Measurements from ENCODE around the gene SIGMAR1.

SIGMAR1 gene

GRCh38 chr9:34591248-34591916, 46.2 kb downstream of the SIGMAR1 start:
- H3K4me3 ChIP-seq (ENCODE audit: low read depth, low read length): no peak overlapping the region; the same call in 1 of the 2 replicates
- no peak for DNase-seq (ENCODE audit: low read depth, low spot score)
- POLR2A ChIA-PET: no interaction called here
- peak; percentile 99 for TF ChIP-seq CTCF (IDR thresholded peaks at IDR 0.05; ENCODE audit: insufficient read depth, low read length, missing control alignments)
- CTCF ChIA-PET: interaction anchor here (0.5 to 11.5 kb wide), 66 partner anchors 9 to 812 kb away, joined by 3 to 255 read pairs (median 6); partner anchors contain the start of genes CCL27, DCTN3, ENHO and RPP25L

DNA sequence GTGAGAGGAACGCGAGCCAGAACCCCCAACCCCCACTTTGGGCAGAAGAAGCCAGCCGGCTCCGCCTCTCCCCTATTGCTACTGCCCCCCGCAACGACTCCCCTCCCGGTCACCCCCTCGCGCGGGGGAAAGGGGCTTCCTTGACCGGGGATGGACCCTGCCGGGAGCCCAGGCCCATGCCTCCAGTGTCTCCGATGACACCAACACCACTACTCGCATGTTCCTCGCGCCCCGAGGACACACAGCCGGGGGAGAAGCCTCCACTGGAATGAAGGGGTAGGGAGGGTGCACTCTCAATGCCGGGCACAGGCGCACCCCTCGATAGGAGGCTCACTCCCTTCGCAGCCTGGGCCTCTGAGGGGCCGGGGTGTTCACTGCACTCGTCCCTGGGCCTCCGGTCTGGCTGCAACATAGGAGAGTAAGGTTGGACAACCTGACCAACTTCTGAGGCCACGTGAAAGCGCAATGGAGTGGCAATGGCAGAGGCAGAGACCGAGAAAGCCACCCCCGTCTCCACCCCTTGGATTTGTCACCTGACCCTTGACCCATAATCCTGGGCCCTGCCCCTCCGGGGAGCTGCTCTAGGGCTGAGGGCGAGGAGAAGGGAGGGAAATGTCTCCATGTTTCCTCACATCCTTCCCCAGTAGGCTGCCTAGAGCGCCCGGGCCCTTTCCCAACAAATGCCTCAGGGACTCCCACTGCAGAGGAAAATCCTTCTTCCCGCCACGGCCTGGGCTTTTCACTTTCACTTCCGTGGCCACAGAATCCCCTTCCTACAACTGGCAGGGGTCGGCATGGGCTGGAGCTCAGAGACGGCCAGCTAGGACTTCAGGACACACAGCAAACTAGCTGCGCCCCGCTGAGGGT, 47.0 kb downstream of the SIGMAR1 start:
- DNase-seq (ENCODE audit: low read depth, low spot score): no peak
- TF ChIP-seq CTCF (IDR thresholded peaks at IDR 0.05; ENCODE audit: insufficient read depth, low read length, missing control alignments): no peak
- POLR2A ChIA-PET: no interaction called here
- H3K4me3 ChIP-seq (ENCODE audit: low read depth, low read length): no peak overlapping the region; the same call in 1 of the 2 replicates
- CTCF ChIA-PET: interaction anchor here (0.8 to 11.5 kb wide), 38 partner anchors 10 to 257 kb away, joined by 3 to 255 read pairs (median 8); partner anchors contain the start of genes DCTN3, ENHO and SIGMAR1

DNA sequence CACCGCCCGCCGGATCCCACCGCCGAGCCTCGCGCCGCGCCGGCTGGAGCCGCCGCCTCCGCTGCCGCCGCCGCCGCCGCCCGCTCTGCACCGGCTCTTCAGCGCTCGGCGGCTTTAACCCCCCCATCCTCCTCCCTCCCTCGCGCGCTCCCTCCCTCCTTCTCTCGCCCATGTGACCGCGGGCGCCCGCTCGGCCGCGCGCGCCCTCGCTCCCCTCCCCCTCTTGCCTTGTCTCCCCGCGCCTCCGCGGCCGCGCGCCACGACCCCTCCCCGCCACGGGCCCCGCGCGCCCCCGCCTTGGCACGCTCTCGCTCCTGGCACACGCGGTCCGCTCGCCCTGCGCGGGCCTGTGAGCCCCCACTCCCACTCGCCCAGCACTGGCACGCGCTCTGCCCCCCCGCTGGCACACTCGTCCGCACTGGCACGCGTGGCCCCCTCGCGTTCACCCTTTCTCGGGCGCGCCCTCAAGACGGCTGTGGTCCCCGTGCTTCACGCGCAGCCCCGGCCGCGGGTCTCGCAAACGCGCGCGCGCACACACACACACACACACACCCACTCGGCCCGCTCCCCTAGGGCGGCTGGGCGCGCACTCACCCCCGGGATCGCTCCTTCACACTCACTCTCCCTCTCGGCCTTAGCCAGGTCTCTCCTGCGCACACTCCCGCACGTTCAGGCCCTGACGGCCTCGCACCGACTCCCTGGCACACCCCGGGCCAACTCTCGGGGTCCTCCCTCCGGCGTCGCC, 47.8 kb downstream of the SIGMAR1 start, which contains the start of gene CNTFR:
Gene CNTFR (minus strand): TSS at position 89 of the 745 bp plus-strand sequence. CDS start 20,743 bp downstream, outside the sequence.
- CTCF ChIA-PET: interaction anchor here (0.5 to 3.2 kb wide), 3 partner anchors 22 to 88 kb away, joined by 3 to 15 read pairs (median 3); no protein-coding TSS in a partner anchor
- POLR2A ChIA-PET: no interaction called here
- TF ChIP-seq CTCF (IDR thresholded peaks at IDR 0.05; ENCODE audit: insufficient read depth, low read length, missing control alignments): no peak
- no peak for DNase-seq (ENCODE audit: low read depth, low spot score)
- peak within 1 kb of the TSS; percentile 6 for H3K4me3 ChIP-seq (ENCODE audit: low read depth, low read length)

GRCh38 chr9:34588671-34589635, 48.6 kb downstream of the SIGMAR1 start:
- no peak for DNase-seq (ENCODE audit: low read depth, low spot score)
- H3K4me3 ChIP-seq (ENCODE audit: low read depth, low read length): no peak overlapping the region; the same call in 1 of the 2 replicates
- CTCF ChIA-PET: interaction anchor here (0.5 to 3.2 kb wide), 8 partner anchors 9 to 185 kb away, joined by 3 to 15 read pairs (median 4); no protein-coding TSS in a partner anchor
- no peak for TF ChIP-seq CTCF (IDR thresholded peaks at IDR 0.05; ENCODE audit: insufficient read depth, low read length, missing control alignments)
- POLR2A ChIA-PET: no interaction called here

DNA sequence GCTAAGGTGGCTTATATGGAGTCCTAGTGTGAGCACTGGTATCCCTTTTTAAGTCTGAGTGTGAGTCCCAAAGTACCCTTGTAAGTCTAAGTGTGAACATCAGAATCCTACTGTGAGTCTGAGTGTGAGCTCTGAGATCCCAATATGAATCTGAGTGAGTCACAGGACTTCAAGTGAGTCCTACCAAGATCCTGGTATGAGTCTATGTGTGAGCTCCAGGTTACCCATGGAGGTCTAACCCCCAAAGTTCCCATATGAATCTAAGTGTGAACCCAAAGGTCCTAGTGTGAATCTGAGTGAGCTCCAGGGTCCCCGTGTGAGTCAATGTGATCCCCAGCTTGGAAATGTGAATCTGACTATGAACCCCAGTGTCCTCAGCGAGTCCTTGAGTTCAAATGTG, 50.3 kb downstream of the SIGMAR1 start:
- no peak overlapping the region for H3K4me3 ChIP-seq (ENCODE audit: low read depth, low read length)
- no peak for DNase-seq (ENCODE audit: low read depth, low spot score)
- POLR2A ChIA-PET: no interaction called here
- CTCF ChIA-PET: interaction anchor here (0.7 to 3.2 kb wide), 9 partner anchors 11 to 85 kb away, joined by 3 to 15 read pairs (median 4); no protein-coding TSS in a partner anchor
- no peak for TF ChIP-seq CTCF (IDR thresholded peaks at IDR 0.05; ENCODE audit: insufficient read depth, low read length, missing control alignments)
